K562 (cell line): Measurements from ENCODE around the gene ZBTB26. TPM values are rescaled to one million over a fixed set of nuclear protein-coding genes. Genes with fewer than 3 reads are reported as not detected.

ENCODE experiments used
- ARNT ChIP-seq, 2 experiments: fragments of 450-650 bp; IDR thresholded peaks; 2 replicates each; pipeline ENCODE4 v1.6.1; 2016; ENCODE audit warnings: mild to moderate bottlenecking in 1 of 2
- ATF1 ChIP-seq, 2 experiments: fragments of 450-650 bp in 1 of 2; IDR thresholded peaks; 2 replicates each; pipeline ENCODE4 v1.6.1; 2016; ENCODE audit warnings: missing compliant biosample characterization in 1 of 2, missing genetic modification characterization in 1 of 2
- E2F6 ChIP-seq, 2 experiments: IDR thresholded peaks; 2 replicates each; pipeline ENCODE4 v1.6.1; 2011; ENCODE audit warnings: borderline replicate concordance in 1 of 2, control low read depth in 1 of 2, low read depth in 1 of 2, low read length in 1 of 2, mild to moderate bottlenecking in 1 of 2, mixed read lengths in 1 of 2, moderate library complexity in 1 of 2; ENCODE audit not compliant: insufficient read depth in 1 of 2, insufficient read length in 1 of 2, poor library complexity in 1 of 2, severe bottlenecking in 1 of 2; ENCODE audit errors: extremely low read depth in 1 of 2
- E4F1 ChIP-seq: fragments of 250-450 bp; sonication (Bioruptor Pico); IDR thresholded peaks from 2 replicates; pipeline ENCODE4 v1.5.0; 2021; ENCODE audit warnings: mild to moderate bottlenecking, borderline replicate concordance
- GTF2E2 ChIP-seq: fragments of 200-800 bp; sonication (Bioruptor generic); IDR thresholded peaks from 2 replicates; pipeline ENCODE4 v1.6.1; 2016; ENCODE audit warnings: missing genetic modification characterization, missing compliant biosample characterization
- KLF10 ChIP-seq: fragments of 250-450 bp; sonication (Bioruptor Pico); IDR thresholded peaks from 2 replicates; pipeline ENCODE4 v1.6.1; 2021; ENCODE audit warnings: matching md5 sums
- MCM5 ChIP-seq: fragments of 450-650 bp; IDR thresholded peaks from 2 replicates; pipeline ENCODE4 v1.6.1; 2016; ENCODE audit warnings: low read depth
- NCOR1 ChIP-seq: fragments of 450-650 bp; IDR thresholded peaks from 2 replicates; pipeline ENCODE4 v1.6.1; 2016; ENCODE audit warnings: mild to moderate bottlenecking, moderate library complexity
- NFIX ChIP-seq: fragments of 250-450 bp; sonication (Bioruptor Pico); IDR thresholded peaks from 2 replicates; pipeline ENCODE4 v1.4.0; 2020; ENCODE audit warnings: low read depth, mild to moderate bottlenecking, moderate library complexity
- NR2C2 ChIP-seq, 2 experiments: fragments of 200-800 bp in 1 of 2; sonication (Bioruptor generic) in 1 of 2; sonication (generic) in 1 of 2; formaldehyde crosslinking in 1 of 2; IDR thresholded peaks; 2 replicates each; pipeline versions ENCODE4 v1.6.1 to v1.8.0; 2016 to 2022; ENCODE audit warnings: mild to moderate bottlenecking in 1 of 2, missing compliant biosample characterization in 1 of 2, missing genetic modification characterization in 1 of 2, missing genetic modification reagents in 1 of 2
- NR3C1 ChIP-seq: sonication (generic); formaldehyde crosslinking; IDR thresholded peaks from 2 replicates; pipeline ENCODE4 v1.8.1; 2022; ENCODE audit warnings: missing genetic modification reagents
- PTRF ChIP-seq: fragments of 450-650 bp; IDR thresholded peaks from 2 replicates; pipeline ENCODE4 v1.6.1; 2016; ENCODE audit warnings: mild to moderate bottlenecking, missing genetic modification characterization, missing compliant biosample characterization
- SAFB2 ChIP-seq: fragments of 200-400 bp; formaldehyde crosslinking; IDR thresholded peaks from 2 replicates; pipeline ENCODE4 v1.6.1; 2018; ENCODE audit warnings: borderline replicate concordance, low read length, low read depth, moderate library complexity; ENCODE audit not compliant: severe bottlenecking
- SIN3B ChIP-seq: fragments of 450-650 bp; IDR thresholded peaks from 2 replicates; pipeline ENCODE4 v1.6.1; 2017; ENCODE audit warnings: low read depth, mild to moderate bottlenecking, moderate library complexity
- SMAD3 ChIP-seq: fragments of 450-650 bp; formaldehyde crosslinking; conservative IDR thresholded peaks from 2 replicates; pipeline ENCODE4 v1.4.0; 2020; ENCODE audit warnings: mild to moderate bottlenecking
- SMARCA5 ChIP-seq: fragments of 450-650 bp; IDR thresholded peaks from 2 replicates; pipeline ENCODE4 v1.6.1; 2016
- SMC3 ChIP-seq: conservative IDR thresholded peaks from 2 replicates; pipeline ENCODE4 v1.6.1; 2011; ENCODE audit warnings: low read depth, low read length, improper control_type of control experiment; ENCODE audit not compliant: insufficient read depth
- SOX6 ChIP-seq: fragments of 450-650 bp; IDR thresholded peaks from 2 replicates; pipeline ENCODE4 v1.6.1; 2014; ENCODE audit warnings: mild to moderate bottlenecking
- ZNF124 ChIP-seq: sonication (generic); formaldehyde crosslinking; IDR thresholded peaks from 2 replicates; pipeline ENCODE4 v1.8.1; 2022; ENCODE audit warnings: missing genetic modification reagents
- ZNF3 ChIP-seq: fragments of 250-450 bp; sonication (Bioruptor Pico); IDR thresholded peaks from 2 replicates; pipeline ENCODE4 v1.5.0; 2021; ENCODE audit warnings: mild to moderate bottlenecking, moderate library complexity
- ZNF655 ChIP-seq: fragments of 250-450 bp; sonication (Bioruptor Pico); IDR thresholded peaks from 2 replicates; pipeline ENCODE4 v1.5.0; 2021
- ZNF696 ChIP-seq: fragments of 250-450 bp; sonication (Bioruptor Pico); conservative IDR thresholded peaks from 2 replicates; pipeline ENCODE4 v1.4.0; 2020; ENCODE audit warnings: mild to moderate bottlenecking, moderate library complexity
- ZNF79 ChIP-seq: fragments of 250-450 bp; sonication (Bioruptor Pico); IDR thresholded peaks from 2 replicates; pipeline ENCODE4 v1.4.0; 2020; ENCODE audit warnings: low read depth, mild to moderate bottlenecking, moderate library complexity
- polyA plus RNA-seq, 8 experiments: library from polyadenylated mRNA; depleted of rRNA in 4 of 8; stranded (reverse) in 5 of 8; unstranded in 3 of 8; fragments of >200 nt; fragmentation: Nextera tagmentation in 2 of 8; fragmentation: Illumina TruSeq in 1 of 8; extraction: Ambion mirVana in 2 of 8; extraction: Trizol in 1 of 8; gene quantifications; 2 replicates each; pipeline versions ENCODE4 v1.2.1 to v1.2.3, GENCODE V29; 2011 to 2014; ENCODE audit warnings: inconsistent platforms in 1 of 8, missing spikeins in 1 of 8
- total RNA-seq, 7 experiments: library from RNA; depleted of rRNA in 6 of 7; stranded (reverse); fragments of >200 nt in 6 of 7; fragmentation: Illumina TruSeq in 2 of 7; extraction: Trizol in 2 of 7; gene quantifications; 2 replicates each; pipeline versions ENCODE4 v1.2.1 to v1.2.3, GENCODE V29; 2011 to 2021; ENCODE audit warnings: low replicate concordance in 1 of 7

Gene ZBTB26
- total and polyA plus RNA-seq, 9 of the 15 experiments (the other 6 are each of a cell fraction or from before 2014, with no cell fraction given), result 2.4 to 20.7 (median 5.0) TPM

- no peak for TF ChIP-seq ZNF79
- no peak for TF ChIP-seq ZNF696 (CRISPR knock-in tag)
- TF ChIP-seq E4F1 (CRISPR knock-in tag), result no peak
- no peak for TF ChIP-seq SAFB2
- no peak for TF ChIP-seq NFIX (CRISPR knock-in tag)
- TF ChIP-seq MCM5, result no peak
- no peak for TF ChIP-seq GTF2E2
- no peak for TF ChIP-seq NCOR1
- TF ChIP-seq E2F6 (IDR thresholded peaks at IDR 0.05; ENCODE audit: borderline replicate concordance in 1 of 2, extremely low read depth in 1 of 2, insufficient read depth in 1 of 2, insufficient read length in 1 of 2, low read depth in 1 of 2, low read length in 1 of 2, poor library complexity in 1 of 2, severe bottlenecking in 1 of 2), result peak; percentile 33 to 71
- TF ChIP-seq SOX6, result no peak
- no peak for TF ChIP-seq ZNF3 (CRISPR knock-in tag)
- TF ChIP-seq NR3C1 (CRISPR knock-in tag), result no peak
- no peak for TF ChIP-seq PTRF (tag)
- no peak for TF ChIP-seq ATF1 (CRISPR knock-in tag; IDR thresholded peaks at IDR 0.05)
- peak; percentile 77 for TF ChIP-seq ATF1 (tag; IDR thresholded peaks at IDR 0.05)
- no peak for TF ChIP-seq KLF10
- TF ChIP-seq SMAD3 (CRISPR knock-in tag), result peak; percentile 74; the same call in 1 of the 2 replicates
- no peak for TF ChIP-seq NR2C2 (CRISPR knock-in tag; IDR thresholded peaks at IDR 0.05)
- TF ChIP-seq NR2C2 (tag; IDR thresholded peaks at IDR 0.05), result peak; percentile 81
- TF ChIP-seq SMARCA5, result no peak
- TF ChIP-seq ZNF655 (CRISPR knock-in tag), result no peak
- TF ChIP-seq ARNT (IDR thresholded peaks at IDR 0.05), result peak; percentile 46 to 93; a peak in 3 of 4 replicates
- no peak for TF ChIP-seq ZNF124 (CRISPR knock-in tag)
- TF ChIP-seq SMC3, result no peak
- 0 out of 2 replicates have a peak, but pooled peaks have one; percentile 24 for TF ChIP-seq SIN3B
Measured at GRCh38 chr9:122904823-122905710, 26.2 kb downstream of the ZBTB26 start, which contains the start of gene RC3H2 (continued).
